Pons (tissue), 1 donor: ENCODE results near the gene ADORA1.

Source experiments
- DNase-seq: peaks from one replicate; pipeline ENCODE4 v3.0.0-alpha.2; 2016; ENCODE audit warnings: low spot score

Gene ADORA1

DNA sequence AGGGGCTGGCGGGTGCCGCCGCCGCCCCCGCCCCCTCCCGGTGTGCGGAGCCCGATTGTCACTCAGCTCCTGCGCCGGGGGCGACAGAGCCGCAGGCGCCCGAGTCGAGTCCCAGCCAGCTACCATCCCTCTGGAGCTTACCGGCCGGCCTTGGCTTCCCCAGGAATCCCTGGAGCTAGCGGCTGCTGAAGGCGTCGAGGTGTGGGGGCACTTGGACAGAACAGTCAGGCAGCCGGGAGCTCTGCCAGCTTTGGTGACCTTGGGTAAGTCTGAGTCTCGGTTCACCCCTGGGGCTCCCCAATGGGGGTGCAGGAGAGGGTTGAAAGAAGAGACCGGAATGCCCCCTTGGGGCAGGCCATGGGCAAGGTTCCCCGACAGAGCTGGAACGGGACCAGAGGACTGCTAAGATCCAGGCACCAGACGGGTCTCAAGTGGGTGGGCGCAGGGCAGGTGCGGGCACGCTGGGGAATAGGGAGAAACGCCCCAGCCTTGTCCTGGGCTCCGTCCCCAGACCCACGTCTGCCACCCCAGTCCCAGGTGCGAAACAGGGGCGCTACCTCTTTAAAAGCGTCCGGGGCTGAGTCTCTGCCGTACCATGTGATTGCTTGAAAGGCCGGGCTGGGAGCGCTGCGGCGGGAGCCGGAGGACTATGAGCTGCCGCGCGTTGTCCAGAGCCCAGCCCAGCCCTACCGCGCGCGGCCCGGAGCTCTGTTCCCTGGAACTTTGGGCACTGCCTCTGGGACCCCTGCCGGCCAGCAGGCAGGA, at the start of gene ADORA1:
ADORA1 (plus strand) TSS at position 61 of the 765 bp plus-strand sequence. CDS start 1,116 bp downstream, outside the sequence.
- DNase-seq: peak; percentile 75

DNA sequence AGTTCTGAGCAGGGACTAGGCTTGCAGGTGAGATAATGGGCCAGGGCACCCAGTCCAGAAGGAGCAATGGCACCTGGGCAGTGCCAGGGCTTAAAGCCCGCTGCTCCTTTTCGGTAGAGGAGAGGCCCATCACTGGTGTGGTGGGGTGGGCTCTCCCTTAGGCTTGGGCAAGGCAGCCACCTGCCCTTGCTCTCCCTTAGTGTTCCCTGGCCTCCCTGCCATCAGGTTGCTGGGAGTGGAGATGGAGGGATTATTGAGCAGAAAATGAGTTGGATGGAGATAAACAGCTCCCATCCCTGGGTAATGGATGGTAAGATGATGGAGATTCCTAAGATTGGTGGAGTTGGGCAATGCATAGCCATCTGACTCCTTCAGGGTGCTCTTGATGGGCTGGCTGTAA, 49.6 kb upstream of the ADORA1 start:
- no peak for DNase-seq

DNA sequence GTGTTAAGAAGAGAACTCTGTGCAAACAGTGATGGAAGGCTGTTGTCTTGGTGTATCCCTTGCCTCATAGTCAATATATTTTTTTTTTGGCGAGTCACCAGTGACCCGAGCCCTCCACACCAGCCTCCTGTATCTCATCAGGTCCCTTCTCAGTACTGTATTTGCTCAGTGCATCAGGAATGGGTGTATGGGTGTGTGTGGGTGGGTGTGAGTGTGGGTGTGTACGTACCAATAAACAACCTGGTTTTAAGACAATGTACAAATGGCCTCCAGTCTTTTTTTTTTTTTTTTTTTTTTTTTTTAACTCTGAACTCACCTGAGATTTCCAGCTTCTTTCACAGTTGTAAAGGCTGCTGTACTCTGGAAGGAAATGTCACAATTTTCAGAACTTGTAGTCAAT, 49.0 kb upstream of the ADORA1 start:
- no peak for DNase-seq

DNA sequence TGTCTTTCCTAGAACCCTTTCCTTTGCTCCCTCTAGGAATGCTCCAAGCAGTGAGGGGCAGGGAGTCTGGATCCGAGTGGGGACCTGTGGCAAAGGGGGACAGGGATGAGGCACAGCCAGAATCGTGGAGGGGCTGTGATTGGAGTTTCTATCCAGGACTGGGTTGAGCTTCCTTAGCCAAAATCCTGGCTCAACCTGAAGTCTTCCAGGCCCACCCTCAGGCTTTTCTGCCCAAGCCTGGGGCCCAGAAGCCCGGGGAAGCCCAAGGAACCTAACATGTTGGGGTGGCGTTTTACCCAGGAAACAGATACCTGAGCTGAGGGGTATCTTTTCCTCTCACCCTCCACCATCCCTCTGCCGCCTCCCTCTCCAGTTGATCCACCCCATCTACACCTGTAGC, 47.1 kb upstream of the ADORA1 start:
- no peak for DNase-seq

DNA sequence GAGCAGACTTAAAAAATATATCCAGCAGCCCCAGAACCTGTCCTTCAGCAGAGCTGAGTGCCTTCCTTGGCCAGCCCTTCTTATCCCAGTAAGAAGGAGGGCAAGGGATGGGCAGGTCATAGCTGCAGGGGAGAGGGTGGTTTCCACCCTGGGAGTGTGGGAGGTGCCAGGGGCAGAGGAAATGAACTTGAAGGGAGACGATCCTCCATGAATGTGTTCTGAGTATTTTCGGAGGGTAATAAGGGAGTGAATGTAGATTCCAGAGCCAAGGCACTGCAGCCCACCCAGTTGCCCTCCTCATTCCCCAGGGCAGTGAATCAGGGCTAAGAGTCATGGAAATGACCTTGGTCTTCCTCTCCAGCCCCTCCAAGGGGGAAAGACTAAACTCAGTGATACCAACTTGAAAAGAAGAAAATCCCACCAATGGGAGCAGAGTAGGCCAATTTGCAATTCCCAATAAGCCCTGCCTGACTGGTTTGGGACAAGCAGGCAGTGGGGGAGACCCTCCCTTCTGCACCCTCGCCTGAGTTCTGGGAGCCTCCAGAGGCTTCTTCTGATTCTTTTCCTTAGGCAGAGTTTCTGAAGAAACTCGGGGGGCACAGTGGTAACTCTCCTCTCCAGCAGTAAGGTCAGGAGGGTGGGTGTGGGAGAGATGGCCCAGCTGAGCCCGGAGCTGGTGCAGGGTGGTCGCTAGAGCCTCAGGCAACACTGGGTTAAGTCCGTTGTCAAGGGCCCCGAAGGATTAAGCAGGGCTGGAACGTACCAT, 45.9 kb upstream of the ADORA1 start:
- DNase-seq: no peak

DNA sequence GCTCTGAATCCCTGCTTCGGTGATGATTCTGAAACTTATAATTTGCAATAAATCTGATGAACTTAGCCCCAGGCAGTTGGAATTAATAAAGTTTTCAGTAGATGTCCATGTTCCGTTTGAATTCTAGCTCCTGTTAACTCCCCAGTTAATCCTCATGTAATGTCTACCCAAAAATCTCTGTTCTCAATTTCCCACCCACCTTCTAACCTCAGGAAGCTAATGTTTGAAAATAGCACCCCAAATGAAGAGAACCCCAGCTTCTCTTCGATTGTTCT, 45.4 kb upstream of the ADORA1 start:
- no peak for DNase-seq

DNA sequence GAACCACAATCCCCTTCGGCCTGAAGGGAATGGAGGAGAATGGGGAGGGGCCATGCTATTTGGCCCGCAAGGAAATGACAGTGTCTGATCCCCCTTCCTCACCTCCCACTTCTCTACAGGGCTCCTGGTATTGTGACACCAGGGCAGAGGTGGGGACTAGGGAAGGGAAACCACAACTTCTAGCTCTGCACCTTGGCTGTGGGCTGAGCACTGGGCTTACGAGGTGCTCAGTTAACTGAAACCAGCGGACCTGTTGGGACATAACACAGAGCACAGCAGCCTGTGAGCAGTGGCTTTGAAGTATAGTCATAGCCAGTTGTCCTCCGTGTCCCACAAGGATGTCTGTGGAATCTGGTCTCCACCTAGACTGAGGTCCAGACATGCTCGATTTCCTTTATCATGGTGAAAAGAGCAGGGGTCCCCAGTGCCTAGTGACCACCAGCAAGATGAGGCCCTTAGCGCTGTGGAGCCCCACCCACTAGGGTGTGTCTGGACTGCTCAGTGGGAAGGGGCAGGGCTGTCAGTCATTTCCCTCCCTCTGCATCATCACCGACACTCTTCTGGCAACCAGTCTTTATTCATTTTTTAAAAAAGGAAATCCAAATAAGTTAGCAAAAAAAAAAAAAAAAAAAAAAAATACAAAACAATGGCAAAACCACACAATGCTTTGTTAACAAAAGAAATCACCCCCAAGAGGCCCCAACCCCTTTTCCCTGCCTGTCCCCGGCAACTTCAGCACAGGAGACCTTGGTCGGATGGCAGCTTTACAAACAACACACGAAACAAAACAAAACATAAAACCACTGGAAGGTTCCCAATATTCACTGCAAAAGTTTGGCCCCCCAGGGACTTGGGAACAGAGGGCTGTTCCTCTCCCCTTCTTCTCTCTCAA, 44.7 kb upstream of the ADORA1 start:
- DNase-seq: no peak

DNA sequence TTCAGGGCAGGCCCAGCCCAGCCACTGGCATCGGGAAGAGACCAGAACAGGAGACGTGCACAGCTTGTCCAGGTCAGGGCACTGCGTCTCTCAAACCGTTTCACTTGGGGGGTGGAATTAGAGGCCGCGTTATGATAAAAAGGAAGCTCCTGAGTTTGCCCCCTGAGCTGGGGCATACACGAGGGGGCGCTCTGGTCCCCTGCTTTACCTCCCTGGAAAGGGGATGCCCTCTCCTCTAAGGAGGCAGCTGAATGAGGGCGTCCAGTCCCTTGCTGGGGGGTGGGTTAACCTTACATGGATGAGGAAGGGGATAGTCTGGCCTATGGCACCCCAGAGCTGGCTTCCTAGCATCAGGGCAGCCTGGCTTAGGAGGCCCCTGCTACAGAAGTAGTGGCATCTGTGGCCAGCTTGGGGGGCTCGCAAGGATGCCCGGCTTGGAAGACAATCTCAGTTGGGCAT, 44.0 kb upstream of the ADORA1 start:
- no peak for DNase-seq

DNA sequence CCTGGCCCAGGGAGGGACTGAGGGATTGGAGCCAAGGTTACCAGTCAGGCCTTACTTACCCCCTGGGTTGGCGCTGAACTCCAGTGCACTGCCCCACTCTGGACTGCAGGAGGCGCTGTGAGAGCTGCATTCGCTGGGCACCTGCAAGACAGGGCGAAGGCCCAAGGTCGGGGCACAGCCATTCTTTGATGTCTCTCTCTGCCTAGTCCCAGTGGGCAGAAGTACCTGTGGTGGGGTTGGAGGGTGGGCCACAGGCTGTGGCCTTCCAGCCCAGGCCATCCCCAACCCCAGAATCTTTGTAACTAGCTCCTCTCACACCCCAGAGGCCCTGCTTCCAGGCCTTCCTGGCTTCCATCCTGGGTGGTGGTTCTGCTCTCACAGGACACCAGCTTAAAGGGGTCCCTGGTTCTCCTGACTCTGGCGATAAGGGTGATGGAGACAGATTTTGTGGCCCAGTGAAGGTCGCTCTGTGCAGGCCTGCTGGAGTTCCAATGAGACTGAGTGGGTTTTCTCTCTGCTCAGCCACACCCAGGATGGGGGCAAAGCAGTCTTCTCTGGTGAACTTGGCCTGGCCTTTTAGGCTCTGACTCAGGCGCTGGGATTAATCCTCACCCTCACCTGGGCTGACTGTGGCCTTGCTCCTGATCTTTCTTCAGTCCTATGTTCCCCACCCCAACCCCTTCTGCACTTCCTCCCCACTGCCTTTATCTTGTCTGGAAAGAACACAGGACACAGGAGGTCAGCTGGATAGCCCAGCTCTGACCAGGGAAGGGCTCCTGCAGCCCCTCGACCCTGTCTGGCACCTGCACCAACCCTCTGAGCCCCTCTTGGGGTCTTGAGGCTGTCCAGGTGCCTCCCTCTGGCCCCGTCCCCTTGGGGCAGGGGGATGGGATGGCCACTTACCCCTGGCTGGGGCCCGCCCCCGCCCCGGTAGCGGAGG, 42.7 kb upstream of the ADORA1 start:
- no peak for DNase-seq

DNA sequence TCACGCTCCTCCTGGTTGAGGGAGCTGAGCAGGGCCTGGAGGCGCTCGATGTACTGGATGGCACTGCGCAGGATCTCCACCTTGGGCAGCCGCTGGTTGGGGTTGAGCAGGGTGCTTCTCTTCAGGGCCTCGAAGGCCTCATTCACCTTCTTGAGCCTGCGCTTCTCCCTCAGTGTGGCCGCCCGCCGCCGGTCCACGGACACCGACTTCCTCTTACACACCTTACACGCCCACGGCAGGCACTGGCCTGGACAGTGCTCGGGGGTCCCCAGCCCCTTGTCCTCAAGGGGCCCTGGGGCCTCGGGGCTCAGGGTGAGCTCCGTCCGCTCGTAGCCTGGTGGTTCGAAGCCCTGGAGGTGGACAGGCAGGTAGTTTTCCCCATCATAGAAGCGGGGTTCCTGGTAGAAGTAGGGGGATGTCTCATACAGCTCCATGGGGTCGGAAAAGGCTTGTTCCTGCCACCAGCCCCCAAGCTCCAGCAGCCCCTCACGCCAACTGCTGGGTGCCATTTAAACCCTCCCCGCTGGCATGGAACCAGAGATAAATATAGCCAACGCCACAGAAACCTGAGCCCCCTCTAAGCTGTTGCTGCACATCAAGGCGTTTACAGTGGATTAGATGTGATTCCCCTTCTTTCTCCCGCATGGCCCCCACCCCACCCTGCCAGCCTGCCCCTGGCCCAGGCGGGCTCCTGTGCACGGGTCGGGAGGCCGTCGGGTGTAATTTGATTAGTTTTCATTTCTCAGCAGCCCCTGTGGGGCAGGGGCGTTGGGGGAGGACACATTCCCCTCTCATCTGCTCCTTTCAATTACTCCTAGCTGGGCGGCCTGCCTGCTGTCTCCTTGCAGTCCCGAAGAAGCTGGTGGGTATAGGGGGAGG, 41.8 kb upstream of the ADORA1 start, which contains the start of gene MYOG:
MYOG (minus strand) TSS at position 485 of the 879 bp plus-strand sequence; CDS start at position 434, 51 bp downstream.
- DNase-seq: no peak

DNA sequence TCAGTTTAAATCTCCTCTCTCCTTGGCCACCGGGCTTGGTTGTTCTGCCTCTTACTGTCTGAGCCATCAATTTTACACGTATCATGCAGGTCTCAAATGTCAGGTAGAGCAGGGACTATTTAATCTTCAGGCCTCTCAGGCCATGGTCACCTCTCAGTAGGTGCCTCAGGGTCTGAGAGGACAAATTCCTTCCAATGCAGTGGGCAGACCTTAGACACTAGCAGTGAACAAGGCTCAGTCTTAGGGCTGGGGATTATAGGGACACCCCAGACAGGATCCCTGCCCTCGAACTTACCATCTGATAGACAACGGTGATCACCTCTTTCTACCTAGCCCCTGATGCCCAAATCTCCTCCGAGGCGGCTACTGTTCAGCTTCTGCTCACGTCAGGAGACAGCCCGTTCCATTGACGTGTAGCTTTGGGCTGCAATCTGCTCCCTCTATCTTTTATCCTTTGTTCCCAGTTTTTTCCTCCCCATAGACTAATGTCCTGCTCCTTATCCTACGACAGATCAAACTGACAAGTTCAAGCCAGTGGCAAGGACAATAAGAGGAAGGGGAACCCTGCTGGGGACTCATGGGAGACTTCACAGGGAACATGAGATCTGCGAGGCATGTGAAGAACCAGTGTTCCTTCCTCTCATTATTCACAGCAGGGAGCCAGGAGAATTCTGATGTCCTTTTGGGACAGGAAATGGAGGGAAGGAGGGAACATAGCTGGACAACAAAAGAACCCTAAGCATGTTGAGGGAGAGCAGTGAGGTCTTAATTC, 40.3 kb upstream of the ADORA1 start:
- DNase-seq: no peak

DNA sequence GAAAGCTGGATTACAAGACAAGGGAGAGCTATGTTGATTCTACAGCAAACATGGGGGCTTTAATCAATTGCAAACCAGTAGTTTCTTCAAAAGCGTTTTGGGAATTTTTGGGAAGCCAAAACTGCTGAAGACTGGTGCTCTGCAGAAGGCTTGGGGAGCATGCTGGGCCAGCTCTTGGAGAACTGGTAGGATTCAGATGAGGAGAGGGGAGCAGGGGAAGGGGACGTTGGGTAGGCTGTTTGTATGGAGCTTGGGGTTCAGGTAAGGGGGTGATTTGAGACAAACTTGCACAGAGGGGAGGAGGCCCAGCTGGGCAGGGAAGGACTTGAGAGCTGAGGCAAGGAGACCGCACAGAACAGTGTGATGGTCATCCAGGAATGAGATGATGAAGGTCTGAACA, 39.1 kb upstream of the ADORA1 start:
- DNase-seq: no peak

DNA sequence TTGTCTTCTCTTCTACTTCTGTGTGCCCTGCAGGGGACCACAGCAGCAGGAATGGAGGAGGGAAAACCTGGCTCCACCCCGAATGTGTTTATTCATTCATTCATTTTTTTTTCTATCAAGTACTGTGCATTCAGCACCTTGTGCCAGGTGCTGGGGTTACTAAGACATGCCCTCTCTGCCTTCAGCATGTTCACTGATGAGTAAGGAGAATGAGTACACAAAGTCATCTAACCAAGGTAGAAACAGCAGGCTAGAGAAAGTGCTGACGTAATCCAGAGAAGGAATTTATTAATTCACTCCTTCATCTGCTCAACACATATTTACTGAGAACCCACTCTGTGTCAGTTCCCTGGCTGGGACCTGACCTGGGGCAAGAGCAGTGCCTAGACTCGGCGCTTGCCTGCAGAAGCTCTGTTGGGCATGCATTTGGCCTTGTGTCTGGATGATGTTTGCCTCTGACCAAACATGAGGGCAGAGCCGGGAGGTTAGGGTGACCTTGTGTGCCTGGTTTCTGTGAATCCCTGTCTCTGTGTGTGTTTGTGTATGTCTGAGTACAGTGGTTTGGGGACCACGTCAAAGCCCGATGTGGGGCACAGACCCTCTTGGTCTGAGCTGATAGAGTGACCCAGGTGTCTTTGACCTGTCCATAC, 38.4 kb upstream of the ADORA1 start:
- peak; percentile 11 for DNase-seq

DNA sequence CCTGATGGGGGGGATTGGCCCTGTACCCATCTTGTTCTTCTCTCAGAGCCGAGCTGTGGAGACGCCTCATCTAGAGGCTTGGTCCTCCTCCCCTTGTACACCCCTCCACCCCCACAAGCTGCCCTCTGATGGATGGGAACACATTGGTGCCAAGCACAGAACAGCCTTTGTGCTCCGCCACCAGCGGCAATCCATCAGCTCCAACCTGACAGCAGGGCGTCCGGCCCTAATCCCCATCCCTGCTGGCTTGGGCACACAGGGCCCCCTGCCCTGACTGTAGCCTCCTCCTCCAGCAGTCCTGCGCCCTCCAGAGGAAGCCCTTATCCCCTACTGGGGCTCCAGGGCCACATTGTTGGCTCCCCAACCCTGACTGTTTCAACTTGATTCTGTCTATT, 37.9 kb upstream of the ADORA1 start:
- peak; percentile 81 for DNase-seq

DNA sequence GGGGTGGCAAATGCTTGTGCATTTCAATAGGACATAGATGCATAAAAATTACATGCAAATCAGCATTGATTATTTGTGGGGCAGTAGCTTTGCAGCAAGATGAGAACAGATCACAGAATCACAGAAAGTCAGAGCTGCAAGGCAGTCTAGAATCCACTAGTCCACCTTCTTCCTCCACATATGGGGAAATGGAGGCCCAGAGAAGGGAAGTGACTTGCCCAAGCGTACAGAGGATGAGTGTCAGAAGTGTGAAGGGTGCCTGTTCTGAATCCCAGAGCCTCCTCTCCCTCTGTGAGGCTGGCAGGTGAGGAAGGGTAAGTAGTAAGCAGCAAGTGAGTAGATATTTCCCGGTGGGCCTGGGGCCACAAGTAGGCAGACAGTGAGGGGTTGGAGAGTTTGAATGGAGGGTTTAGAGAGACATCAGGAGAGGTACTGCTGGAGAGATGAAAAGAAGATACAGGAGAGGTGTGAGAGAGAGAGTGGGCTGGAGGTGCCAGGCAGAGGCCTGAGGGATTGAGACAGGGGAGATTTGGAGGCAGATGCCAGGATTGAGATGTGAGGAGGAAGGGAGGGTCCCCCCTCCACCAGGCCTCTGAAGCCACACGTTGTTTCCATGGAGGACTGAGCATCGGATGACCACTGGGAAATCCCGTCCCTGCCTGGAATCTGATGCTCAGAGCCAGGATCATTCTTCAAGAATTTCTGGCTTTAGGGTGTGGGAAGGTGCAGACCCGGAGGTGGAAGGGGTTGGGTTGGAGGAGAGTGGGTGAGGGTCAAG, 36.9 kb upstream of the ADORA1 start:
- DNase-seq: no peak

DNA sequence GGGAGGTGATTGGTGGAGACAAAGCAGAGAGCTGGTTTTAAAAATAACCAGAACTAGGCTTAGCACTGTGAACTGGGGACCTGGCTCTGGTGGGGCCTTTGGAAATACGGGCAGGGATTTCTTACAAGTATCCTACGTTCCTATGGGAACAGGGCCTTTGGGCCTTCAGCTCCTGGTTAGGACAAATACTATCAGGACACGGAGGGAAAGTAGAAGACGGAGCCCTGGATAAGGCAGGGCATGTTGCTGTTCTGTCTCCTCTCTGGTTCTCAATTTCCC, 36.4 kb upstream of the ADORA1 start:
- no peak for DNase-seq

DNA sequence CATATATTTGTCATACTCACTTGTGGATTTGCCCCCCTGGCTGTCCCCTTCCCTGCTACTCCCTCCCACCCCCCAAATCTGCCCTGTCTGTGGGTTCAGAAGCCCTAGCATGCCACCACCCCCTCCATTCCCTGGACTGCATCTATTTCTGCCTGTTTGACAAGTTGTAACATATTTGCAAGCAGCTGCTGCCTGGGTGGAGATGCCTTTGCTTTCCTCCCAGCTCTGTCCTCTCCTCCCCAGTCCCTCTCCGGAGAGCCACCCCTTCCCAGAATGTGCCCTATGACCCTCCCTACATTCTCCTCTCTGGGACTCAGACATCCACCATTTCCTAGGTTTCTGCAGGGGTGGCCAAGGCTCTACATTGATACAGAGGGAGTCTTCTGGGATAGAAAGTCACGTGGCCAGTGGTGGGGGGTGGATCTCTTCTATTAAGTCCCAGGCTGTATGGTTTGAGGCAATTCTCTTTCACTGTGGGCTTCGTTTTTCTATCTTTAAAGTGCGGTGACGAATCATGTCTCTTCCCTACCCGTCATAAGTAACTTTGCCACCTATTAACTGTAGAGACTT, 35.7 kb upstream of the ADORA1 start:
- DNase-seq: no peak

DNA sequence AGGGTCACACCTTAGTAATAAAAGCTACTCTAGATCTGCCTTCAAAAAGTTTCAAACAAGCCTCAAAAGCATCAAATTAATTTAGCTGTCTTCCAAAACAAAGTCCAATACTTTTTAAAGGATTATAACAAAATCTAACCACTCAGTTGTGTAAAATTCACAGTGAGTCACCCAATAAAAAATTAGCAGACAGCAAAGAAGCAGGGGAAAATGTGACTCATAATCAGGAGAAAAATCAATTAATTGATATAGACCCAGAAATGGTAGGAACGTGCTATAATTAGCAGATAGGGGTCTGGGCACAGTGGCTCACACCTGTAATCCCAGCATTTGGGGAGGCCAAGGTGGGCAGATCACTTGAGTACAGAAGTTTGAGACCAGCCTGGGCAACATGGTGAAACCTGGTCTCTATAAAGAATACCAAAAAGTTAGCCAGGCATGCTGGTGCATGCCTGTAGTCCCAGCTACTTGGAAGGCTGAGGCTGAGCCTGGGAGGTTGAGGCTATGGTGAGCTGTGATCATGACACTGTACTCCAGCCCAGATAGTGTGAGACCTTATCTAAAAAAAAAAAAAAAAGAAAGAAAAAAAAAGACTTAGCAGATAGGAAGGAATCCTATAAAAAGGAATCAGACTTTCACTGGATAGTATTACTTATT, 33.6 kb upstream of the ADORA1 start:
- DNase-seq: no peak
